Activated CD8-positive, alpha-beta memory T cell treated with anti-CD3 and anti-CD28 coated beads, Interleukin-2, amount 50 U/mL, for 1 hour (primary cell): Measurements from ENCODE around the gene CUEDC2.

Source experiments
- DNase-seq: peaks from one replicate; pipeline ENCODE4 v3.0.0-alpha.2; 2020; ENCODE audit errors: extremely low read depth

Gene CUEDC2

DNA sequence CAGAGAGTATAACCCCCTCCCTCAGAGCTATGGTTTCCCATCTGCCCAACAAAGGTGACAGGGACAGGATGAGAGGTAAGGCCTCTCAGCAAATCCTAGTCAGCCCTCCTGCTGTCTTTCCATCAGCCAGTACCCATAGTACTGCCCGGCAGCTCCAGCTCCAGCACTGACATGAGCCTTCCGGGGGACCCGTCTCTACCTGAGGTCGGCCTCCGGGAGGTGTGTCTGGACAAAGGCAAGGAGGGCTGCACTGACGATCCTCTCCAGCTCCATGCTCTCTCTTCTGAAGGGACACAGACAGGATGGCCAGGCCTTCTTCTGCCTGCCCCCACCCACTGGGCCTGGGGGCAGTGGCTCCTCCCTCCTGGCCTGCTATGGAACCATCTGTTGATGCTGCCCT, 7.5 kb downstream of the CUEDC2 start:
- DNase-seq, result no peak

DNA sequence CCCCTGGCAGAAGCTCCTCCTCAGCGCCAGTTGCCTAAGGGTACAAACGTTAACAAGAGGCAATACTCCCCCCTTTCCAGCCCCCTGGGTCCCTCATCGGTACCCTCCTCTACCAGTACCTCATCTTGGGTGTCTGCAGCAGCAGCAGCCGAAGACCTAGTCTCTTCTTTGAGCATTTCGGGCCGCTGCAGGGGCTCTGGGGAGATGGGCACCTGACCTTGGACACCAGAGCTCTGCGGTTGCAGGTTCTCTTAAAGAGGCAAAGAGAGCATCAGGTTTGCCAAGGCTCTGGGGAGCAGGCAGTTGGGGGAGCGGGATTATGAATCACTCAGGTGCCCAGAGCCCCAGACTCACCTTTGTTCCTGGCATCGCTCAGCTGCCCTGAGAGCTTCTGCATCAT, 8.2 kb downstream of the CUEDC2 start:
- DNase-seq, result no peak

- DNase-seq, result no peak
Observed at GRCh38 chr10:102423372-102423968, 8.9 kb downstream of the CUEDC2 start.

DNA sequence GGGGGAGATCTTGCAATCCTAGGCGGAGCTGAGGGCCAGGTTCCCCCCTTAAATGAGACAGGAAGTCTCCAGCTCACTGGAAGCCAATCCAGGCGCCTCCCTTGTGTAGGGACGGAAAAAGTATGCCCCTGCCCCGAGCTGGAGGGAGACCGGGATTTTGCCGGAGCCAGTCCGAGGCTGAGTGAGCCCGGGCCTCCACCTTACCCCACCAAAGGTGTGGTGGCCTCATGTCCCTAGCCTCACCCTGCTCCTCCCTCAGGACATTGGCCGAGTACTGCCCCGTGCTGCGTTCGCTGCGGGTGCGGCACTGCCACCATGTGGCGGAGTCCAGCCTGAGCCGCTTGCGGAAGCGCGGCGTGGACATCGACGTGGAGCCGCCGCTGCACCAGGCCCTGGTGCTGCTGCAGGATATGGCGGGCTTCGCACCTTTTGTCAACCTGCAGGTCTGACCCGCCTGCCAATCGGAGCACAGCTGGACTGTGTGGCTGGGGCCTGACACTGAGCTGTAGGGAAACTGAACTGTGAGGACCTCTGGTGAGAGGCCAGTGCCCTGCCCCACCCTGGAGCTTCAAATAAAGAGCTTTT, 9.7 kb downstream of the CUEDC2 start:
- DNase-seq, result no peak

GRCh38 chr10:102421757-102422512, 10.4 kb downstream of the CUEDC2 start:
- DNase-seq, result no peak

DNA sequence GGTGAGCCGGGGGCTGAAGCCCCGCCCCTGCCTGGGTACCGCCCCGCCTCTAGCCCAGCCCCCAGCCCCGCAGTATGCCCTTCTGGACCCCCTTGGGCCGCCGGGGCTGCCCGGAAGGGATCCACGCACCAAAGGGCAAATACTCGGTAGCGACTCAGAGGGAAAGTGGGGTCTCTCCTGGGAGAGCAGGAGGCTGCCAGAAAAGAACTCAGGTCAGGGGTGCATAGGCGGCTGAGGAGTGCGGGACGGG, 10.9 kb downstream of the CUEDC2 start:
- DNase-seq, result no peak

- peak; percentile 94 for DNase-seq
Observed at GRCh38 chr10:102420714-102421506, 11.5 kb downstream of the CUEDC2 start, which contains the start of gene FBXL15. FBXL15 (plus strand) TSS chr10:102420836; CDS start chr10:102421130, 294 bp downstream.

DNA sequence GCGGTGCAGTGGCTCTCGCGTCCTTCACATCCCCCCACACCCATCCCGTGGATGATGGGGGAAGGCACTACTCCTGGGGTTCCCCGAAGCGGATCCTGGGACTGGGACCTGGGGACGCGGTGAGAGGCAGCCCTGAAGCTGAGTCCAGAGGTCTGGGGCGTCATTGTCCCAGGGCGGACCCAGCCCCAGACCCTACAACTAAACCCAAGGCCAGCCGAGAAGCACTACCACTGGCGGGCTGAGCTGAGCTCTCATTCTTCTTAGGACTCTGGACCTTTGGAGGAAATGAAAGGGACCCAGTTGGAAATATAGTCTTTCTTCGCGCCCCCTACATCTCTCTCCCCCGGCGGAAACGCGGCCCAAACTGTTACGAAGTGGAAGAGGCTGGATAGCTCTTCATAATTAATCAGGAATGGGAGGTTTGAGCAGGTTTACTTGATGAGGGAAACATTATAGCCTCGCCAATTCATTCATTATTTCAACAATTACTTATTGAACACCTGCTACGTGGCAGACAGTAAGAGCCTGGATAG, 12.1 kb downstream of the CUEDC2 start:
- DNase-seq, result no peak

DNA sequence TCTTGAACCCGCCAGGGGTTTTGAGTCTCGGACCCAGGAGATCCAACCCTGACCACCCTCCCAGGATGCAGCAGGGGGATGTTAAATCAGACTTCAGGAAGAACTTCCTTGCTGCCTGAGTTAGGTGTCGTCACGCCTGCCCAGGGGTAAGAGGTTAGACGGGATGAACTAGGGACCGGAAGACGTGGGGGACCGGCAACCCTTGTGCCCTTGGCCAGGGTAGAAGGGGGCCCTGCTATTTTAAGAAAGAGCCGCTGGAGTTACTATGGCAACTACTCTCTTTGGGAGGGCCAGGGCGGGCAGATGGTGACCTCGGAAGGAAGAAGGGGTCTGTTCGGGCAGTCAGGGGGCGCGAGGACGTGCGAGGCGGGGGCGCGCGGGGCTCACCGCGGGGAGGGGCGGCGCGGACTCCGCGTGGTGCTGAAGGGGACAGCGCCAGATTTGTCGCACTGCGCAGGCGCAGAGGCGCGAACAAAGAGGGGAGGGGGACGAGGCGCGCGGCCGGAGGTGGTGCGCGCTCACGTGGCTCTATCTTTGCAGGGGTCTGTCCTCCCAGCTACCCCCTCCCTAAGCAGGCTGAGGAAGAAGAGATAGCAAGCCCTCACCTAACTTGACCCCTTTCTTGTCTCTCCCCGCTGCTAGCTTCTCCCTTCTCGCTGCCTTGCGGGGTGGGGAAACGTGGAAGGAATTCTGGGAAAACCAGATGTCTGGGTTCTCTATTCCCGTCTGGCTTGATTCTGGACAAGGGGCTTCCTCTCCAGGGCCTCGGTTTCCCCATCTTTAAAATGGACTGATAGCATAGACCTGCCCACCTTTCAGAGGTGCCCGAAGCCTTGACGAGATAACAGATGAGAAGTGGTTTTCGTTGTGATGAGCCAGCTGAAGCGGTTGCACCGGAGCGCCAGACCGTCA, 12.8 kb downstream of the CUEDC2 start:
- DNase-seq, result no peak

DNA sequence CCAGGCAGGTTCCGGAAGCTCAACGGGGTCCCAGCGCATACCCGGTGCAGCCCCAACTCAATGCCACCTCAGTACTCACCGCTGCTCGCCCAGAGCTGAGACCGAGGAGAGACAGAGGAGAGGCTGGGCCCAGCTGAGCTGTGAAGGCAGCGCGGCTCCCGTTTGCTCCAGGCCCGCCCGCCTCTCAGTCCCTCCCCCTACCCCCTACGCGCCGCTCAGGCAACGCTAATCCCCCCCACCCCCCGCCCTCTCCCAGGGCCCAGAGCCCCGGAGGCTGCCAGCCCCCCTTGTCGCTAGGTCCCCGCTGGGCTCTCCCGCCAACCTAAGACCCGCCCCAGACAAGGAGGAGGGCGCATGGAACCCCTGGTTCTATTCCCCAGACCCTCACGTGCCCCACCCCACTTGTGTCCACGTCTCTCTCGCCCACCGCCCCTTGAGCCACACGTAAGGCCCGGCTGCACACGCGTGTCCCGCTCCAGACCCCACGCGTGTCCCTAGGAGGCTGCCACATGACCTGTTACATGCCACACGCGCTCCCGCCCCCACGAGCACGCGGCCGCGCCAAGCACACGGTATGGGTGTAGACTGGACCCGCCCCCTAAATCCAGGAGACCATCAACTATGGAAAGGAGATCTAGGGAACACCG, 13.6 kb downstream of the CUEDC2 start, which contains the start of gene PSD:
PSD (minus strand) TSS at position 164 of the 647 bp plus-strand sequence. CDS start 1,747 bp downstream, outside the sequence.
- DNase-seq, result no peak

GRCh38 chr10:102416695-102417094, 15.7 kb downstream of the CUEDC2 start:
- no peak for DNase-seq

DNA sequence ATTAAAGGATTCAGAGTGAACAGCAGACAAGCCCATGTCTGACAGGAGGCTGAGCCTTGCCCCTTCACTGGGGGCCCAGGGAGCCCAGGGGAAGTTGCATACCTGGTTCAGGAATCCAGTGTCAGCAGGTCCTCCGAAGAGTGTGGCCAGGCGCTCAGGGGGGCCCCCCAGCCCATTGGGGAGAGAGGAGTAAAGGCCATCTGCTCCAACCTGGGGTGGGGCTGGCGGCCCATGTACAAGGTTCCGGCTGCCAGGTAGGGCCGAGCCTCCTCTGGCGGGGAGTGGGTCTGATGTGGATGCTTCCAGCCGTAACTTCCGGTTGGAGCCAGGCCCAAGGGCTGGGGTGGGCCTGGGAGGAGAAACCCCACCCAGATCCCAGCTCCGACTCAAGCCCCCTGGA, 16.1 kb downstream of the CUEDC2 start:
- no peak for DNase-seq

- DNase-seq, result no peak
Observed at GRCh38 chr10:102414749-102415148, 17.6 kb downstream of the CUEDC2 start.

DNA sequence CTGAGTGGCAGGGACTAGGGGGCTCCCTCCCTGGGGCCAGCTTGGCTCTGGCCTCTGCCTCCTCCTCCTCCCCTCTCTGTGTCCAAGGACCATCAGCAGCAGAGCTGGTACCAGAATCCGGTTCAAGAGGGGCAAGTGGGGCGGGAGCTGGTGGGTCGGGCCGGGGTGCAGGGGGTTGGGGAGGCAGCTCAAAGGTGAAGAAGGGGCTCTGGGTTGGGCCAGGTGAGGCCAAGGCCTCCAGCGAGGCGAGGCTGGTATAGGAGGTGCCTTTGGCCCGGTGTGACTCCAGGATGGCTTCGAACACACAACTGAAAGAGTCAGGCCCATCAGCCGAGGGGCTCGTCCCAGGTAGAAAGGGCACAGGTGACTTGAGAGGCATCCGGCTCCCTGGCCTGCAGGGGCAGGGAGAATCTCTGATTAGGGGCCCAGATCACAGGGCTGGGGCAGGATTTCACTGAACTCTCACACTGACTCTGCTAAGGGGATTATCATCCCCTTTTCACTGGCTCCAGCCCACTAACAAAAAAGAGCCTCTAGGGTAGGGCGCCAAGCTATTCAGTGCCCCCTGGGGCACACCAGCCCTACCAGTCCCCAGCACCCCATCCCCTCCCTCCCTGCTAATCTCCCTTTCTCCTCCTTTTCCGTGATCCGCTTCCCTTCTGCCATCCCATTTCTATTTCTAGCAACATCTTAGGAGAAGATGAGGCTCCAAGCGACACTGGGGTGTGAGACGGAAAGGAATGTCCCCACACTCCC, 18.4 kb downstream of the CUEDC2 start:
- DNase-seq, result no peak

- no peak for DNase-seq
Observed at GRCh38 chr10:102413053-102413705, 19.2 kb downstream of the CUEDC2 start.

DNA sequence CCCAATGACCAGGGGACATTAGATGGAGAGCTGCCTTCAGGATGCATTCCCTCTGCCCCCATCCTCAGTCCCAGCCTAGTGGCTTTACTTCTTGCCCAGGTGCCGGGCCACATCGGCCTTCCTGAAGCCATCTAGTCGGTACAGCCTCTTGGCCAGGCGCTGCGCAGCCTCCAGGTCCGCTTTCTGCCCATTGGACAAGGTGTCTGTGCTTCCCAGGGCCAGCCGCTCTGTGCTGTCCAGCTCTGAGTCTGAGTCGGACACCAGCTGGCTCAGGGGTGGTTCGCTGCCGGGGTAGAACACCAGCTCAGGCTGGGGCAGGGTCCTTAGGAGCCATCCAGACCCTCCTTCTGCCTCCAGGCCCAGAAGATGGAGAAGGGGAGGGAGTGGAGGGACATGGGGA, 20.1 kb downstream of the CUEDC2 start:
- no peak for DNase-seq

GRCh38 chr10:102411341-102412255, 20.8 kb downstream of the CUEDC2 start:
- DNase-seq, result no peak

- no peak for DNase-seq
Observed at GRCh38 chr10:102410429-102411073, 21.8 kb downstream of the CUEDC2 start.
